Muscle layer of duodenum (tissue), 2 donors: ENCODE results near the gene TPD52L2.
"Not testable (repeated sequence)": the region's sequence is repeated elsewhere in the genome, so short reads cannot be mapped to it uniquely, and the experiment has no call there.

Source experiments
- H3K27ac ChIP-seq: one replicate; pipeline ENCODE4 v1.7.0; 2013; ENCODE audit warnings: mild to moderate bottlenecking, low read length
- H3K27me3 ChIP-seq: one replicate; pipeline ENCODE4 v1.7.0; 2013; ENCODE audit warnings: low read depth, mild to moderate bottlenecking, control low read depth, low read length
- H3K36me3 ChIP-seq, 2 donors: one replicate each; pipeline ENCODE4 v1.7.0; 2013; ENCODE audit warnings: low read length in 2 of 2, control low read depth in 1 of 2, mild to moderate bottlenecking in 1 of 2; ENCODE audit not compliant: insufficient read depth in 2 of 2, control insufficient read depth in 1 of 2
- H3K4me1 ChIP-seq, 2 donors: one replicate each; pipeline ENCODE4 v1.7.0; 2013; ENCODE audit warnings: low read length in 2 of 2, mild to moderate bottlenecking in 2 of 2, control low read depth in 1 of 2, moderate library complexity in 1 of 2; ENCODE audit not compliant: insufficient read depth in 2 of 2, control insufficient read depth in 1 of 2
- H3K4me3 ChIP-seq, 2 donors: one replicate each; pipeline ENCODE4 v1.7.0; 2013; ENCODE audit warnings: low read length in 2 of 2, low read depth in 1 of 2, mild to moderate bottlenecking in 1 of 2
- H3K9me3 ChIP-seq, 2 donors: one replicate each; pipeline ENCODE4 v1.7.0; 2013; ENCODE audit warnings: low read length in 2 of 2, control low read depth in 1 of 2, mild to moderate bottlenecking in 1 of 2; ENCODE audit not compliant: control insufficient read depth in 1 of 2
- donor health status: healthy.

Gene TPD52L2

DNA sequence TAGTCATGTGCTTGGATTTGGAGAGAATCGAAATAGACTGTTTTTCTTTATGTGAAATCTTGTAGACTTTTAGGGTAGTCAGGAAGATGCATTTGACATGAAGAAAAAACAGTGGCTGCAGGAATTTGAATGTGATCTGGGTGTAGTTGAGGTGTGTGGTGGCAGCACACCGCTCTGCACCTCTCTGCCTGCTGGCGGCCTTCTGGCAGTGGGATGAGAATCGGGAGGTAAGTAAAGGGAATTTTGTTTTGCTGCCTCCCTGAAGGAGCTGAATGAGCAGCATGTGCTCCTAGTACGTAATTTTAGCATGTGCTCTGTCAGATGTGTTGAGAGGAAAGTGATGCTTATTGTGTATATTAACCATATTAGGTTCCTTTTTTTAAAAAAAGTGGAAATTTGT lies 3.2 kb downstream of the TPD52L2 start:
- Histone ChIP-seq H3K9me3 (no peaks in the 10 kb centered on the region), H3K4me3 (no peak overlapping the region), H3K36me3 (peaks cover 15 to 39% of the 10 kb centered on the region in 2 donors), H3K27ac (no peak overlapping the region), H3K4me1 (peaks cover 0 to 21% of the 10 kb centered on the region in 2 donors), H3K27me3 (no peaks in the 10 kb centered on the region)

DNA sequence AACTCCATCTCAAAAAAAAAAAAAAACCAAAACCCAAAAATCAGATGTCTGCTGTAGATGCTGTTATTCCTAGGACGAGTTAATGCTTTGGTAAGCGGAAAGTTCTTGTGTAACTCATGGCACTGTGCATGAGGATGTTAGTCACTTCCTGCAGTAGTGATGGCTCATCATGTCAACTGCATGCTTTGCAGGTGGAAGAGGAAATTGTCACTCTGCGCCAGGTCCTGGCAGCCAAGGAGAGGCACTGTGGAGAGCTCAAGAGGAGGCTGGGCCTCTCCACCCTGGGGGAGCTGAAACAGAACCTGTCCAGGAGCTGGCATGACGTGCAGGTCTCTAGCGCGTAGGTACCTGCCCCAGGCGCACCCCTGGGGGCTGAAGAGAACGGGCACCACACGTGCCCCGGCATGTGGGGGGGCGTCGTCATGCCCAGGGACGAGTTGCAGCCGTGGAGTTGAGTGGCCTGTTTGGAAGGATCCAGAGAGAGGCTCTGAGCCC lies 8.5 kb downstream of the TPD52L2 start:
- peaks cover 41 to 70% of the 10 kb centered on the region in 2 donors for H3K36me3 ChIP-seq
- no peaks in the 10 kb centered on the region for H3K4me1 ChIP-seq
- no peak overlapping the region for H3K27ac ChIP-seq
- H3K27me3 ChIP-seq: no peaks in the 10 kb centered on the region
- no peaks in the 10 kb centered on the region for H3K9me3 ChIP-seq
- H3K4me3 ChIP-seq: no peak overlapping the region

DNA sequence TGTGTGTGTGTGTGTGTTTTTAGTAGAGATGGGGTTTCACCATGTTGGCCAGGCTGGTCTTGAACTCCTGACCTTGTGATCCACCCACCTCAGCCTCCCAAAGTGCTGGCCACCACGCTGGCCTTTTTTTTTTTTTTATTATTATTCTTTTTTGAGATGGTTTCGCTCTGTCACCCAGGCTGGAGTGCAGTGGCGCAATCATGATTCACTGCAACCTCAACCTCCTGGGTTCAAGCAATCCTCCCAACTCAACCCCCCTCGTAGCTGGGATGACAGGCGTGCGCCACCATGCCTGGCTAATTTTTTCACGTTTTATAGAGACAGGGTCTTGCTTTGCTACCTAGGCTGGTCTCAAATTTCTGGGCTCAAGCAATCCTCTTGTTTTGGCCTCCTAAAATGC lies 9.2 kb downstream of the TPD52L2 start:
- H3K27ac ChIP-seq, H3K4me1 ChIP-seq, H3K27me3 ChIP-seq, H3K9me3 ChIP-seq, H3K4me3 ChIP-seq: not testable (repeated sequence)
- peaks cover 42 to 64% of the 10 kb centered on the region in 2 donors for H3K36me3 ChIP-seq

DNA sequence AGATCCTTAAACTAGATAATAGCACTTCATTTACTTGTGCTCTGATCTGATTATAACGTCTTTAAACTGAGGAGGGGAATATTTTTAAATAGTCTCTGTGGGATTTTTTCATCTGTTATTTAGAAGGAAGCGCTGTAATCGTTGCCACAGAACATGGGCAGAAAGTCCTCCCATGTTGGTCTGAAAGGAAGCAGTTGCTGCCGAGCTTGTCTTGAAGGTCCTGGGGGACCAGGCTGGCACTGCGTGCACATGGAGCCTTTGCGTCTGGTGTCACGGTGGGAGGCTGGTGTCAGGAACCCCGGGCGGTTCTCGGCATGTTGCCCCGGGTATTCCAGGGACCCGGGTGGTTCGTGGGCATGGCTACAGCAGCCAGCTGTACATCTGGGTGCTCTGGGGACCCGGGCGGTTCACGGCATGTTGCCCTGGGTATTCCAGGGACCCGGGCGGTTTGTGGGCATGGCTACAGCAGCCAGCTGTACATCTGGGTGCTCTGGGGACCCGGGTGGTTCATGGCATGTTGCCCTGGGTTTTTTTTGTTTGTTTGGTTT lies 11.5 kb downstream of the TPD52L2 start:
- Histone ChIP-seq H3K27ac (no peak overlapping the region), H3K9me3 (no peaks in the 10 kb centered on the region), H3K27me3 (no peaks in the 10 kb centered on the region), H3K4me1 (no peaks in the 10 kb centered on the region), H3K4me3 (no peak overlapping the region), H3K36me3 (peaks cover 36 to 46% of the 10 kb centered on the region in 2 donors)

DNA sequence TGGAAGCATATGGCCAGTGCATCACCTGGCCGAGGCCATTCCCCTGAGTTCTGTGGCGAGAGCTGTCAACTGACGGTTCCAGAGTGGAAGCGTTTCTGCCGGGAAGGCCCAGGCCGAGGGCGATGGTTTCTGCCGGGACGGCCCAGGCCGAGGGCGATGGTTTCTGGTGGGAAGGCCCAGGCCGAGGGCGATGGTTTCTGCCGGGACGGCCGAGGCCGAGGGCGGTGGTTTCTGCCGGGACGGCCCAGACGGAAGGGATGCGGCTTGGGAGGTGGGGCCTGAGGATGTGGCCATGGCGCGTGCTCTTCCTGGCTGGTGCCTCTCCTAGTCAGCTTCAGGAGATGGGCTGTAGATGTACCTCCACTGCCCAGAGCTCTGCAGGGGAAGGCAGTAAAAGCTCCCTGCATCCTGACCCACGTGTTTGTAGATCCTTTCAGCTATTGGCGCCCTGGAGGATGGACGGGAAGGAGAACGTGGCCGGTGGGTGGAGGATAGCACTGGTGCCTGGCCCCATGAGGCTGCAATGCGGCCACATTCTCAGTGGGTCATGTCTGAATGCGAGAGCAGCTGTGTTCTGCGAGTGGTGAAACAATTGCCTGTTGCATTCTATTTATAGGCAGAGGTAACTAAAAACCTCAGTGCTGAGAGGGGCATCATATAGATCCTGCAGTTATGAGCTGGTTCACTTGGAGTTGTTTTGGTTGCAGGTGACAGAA lies 12.8 kb downstream of the TPD52L2 start:
- Histone ChIP-seq H3K27ac (no peak overlapping the region), H3K27me3 (no peaks in the 10 kb centered on the region), H3K4me1 (no peaks in the 10 kb centered on the region), H3K9me3 (no peaks in the 10 kb centered on the region), H3K4me3 (no peak overlapping the region), H3K36me3 (peaks cover 35 to 48% of the 10 kb centered on the region in 2 donors)

DNA sequence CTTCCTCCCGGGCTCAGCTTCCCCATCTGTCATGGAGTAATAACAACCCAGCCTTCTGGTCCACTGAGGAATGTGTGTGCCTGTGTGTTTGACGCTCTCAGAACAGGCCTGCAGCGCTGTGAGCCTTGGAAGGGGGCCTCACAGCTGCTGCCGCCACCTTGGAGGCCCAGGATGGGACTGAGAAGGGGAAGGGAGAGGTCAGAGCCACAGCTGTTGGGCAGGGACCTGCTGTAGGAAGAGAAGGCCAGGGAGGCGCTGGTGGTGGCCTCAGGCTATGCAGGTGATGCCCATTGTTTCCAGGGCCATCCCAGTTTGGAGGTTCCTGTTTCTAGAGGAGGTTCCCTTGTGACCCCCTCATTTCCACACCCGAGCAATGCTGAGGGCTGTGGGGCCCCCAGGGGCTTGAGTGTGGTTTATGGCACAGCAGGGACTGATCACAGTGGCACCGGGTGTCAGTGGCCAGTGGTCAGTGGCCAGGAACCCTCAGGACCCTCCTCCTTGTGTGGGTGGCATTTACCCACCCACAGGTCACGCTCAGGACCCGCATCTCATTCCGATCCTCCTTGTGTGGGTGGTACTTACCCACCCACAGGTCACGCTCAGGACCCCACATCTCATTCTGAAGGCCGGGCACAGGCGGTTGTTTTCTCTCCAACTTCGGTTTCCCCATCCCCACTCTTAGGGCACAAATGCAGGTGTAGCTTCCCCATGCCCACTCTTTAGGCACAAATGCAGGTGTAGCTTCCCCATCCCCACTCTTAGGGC lies 14.0 kb downstream of the TPD52L2 start:
- Histone ChIP-seq H3K4me1 (no peaks in the 10 kb centered on the region), H3K4me3 (no peak overlapping the region), H3K9me3 (no peaks in the 10 kb centered on the region), H3K27me3 (no peaks in the 10 kb centered on the region), H3K36me3 (peaks cover 35 to 53% of the 10 kb centered on the region in 2 donors), H3K27ac (no peak overlapping the region)

DNA sequence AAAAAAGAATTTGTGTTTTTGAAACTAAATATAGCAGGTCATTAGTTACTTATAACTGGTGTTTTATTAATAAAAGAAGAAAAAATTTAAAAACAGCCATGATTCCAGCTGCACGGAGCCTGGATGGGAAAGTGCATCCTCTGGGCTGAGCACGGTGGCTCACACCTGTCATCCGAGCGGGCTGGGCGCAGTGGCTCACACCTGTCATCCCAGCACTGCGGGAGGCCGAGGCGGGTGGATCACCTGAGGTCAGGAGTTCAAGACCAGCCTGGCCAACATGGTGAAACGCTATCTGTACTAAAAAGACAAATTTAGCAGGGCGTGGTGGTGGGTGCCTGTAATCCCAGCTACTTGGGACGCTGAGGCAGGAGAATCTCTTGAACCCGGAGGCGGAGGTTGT lies 15.8 kb downstream of the TPD52L2 start:
- not testable (repeated sequence) for H3K27me3 ChIP-seq, H3K4me1 ChIP-seq, H3K9me3 ChIP-seq, H3K27ac ChIP-seq, H3K4me3 ChIP-seq
- peaks cover 42 to 57% of the 10 kb centered on the region in 2 donors for H3K36me3 ChIP-seq

DNA sequence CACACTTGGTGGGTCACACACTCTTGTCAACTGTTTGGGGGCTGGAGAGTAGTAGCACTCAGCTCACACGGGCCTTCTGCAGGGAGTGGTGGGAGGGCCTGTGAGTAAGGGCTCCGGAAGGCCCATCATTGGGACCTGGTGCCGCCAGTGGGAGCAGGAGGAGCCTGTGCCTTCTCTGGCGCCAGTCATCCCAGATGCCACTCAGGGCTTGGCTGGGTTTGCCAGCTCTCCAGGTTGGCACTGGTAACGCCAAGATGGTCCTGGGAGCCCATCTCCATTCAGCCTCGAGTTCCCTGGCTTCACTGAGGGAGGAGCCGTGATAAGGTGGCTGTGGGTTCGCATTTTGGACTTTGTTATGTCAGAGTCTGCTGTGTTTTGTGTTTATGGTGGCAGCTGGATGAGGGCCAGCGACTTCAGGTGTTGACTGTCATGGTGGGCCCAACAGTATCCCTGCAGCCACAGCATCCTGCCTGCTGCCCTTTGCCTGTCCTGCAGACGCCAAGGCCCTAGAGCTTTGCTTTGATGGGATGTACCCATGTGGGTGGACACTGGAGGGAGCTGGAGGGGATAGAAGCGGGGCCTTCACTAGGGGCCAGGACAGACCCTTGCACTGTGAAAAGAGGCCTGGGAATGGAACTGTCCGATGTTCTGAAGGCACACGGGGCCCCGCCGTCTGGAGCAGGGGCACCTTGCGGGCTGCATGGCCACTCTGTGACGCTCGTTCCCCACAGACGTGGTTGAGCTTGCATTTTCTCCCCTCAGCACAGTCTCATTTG lies 16.6 kb downstream of the TPD52L2 start:
- Histone ChIP-seq H3K4me1 (no peaks in the 10 kb centered on the region), H3K27me3 (no peaks in the 10 kb centered on the region), H3K9me3 (no peaks in the 10 kb centered on the region), H3K36me3 (peaks cover 35 to 52% of the 10 kb centered on the region in 2 donors), H3K4me3 (no peak overlapping the region), H3K27ac (no peak overlapping the region)

DNA sequence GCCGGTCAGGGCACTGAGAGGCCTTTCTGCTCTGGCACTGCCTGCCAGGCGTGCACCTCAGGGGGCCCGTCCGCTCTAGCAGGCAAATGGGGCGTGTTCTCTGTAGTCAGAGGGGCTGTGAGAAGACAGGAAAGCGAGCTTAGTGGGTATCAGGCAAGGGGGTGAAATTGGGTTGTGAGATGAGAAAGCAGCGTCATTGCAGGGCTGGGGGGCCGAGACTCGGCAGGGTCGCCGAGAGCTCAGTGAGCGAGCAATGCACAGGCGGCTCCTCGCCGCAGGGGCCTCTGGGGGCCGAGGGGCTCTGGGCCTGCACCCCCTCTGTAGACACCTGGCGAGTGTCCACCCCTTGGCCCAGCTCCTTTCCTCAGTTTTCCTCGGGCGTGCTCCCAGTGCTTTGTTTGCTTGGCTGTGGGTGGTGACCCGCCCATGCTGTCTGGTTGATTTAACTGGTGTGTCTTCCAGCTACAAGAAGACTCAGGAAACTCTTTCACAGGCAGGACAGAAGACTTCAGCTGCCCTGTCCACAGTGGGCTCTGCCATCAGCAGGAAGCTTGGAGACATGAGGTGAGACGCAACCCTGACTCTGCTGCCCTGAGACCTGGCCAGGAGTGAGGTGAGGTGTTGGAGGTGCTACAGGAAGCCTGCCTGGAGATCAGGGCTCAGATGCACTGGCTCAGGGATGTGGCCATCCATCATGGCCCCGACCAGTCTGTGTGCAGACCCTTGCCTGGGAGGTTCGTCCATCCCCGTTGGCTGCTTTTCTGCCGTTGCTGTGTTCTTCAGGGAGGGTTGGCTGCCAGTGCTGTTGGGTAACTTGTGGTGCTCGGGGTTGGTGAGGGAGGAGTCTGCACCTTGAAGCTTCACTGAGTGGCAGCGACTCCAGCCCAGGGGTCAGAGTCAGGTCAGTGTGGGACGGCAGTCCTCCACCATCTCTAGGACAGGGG lies 17.5 kb downstream of the TPD52L2 start:
- H3K27ac ChIP-seq: no peak overlapping the region
- H3K36me3 ChIP-seq: peaks cover 38 to 55% of the 10 kb centered on the region in 2 donors

DNA sequence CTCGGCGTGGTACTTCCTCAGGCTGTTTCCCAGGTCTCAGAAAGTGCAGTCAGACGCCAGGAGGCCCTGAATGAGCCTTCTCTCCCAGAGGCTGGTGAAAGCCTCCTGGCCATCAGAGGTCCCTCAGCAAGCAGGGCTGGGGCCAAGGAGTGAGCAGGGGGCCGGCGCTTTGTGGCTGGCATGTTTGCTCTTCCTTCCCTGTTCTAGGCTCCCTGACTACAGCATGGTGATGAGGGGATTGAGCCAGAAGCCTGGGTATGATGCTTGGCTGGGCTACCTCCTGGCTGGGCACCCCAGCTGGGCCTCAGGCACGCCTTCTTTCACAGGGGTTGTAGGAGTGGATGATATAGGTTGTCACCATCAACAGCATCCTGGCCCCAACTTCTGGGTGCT lies 18.1 kb downstream of the TPD52L2 start:
- Histone ChIP-seq H3K4me1 (no peaks in the 10 kb centered on the region), H3K36me3 (peaks cover 41 to 54% of the 10 kb centered on the region in 2 donors), H3K4me3 (no peak overlapping the region), H3K27me3 (no peaks in the 10 kb centered on the region), H3K27ac (no peak overlapping the region), H3K9me3 (no peaks in the 10 kb centered on the region)

More for the DNA sequence above, 17.5 kb downstream of the TPD52L2 start:
- Histone ChIP-seq H3K4me3 (no peak overlapping the region), H3K27me3 (no peaks in the 10 kb centered on the region), H3K9me3 (no peaks in the 10 kb centered on the region), H3K4me1 (no peaks in the 10 kb centered on the region)
